OCI-LY1 (cell line): ENCODE measurements around the gene ANO6.

Experiments used
- H2AFZ ChIP-seq: fragments of 200-600 bp; sonication (generic), shearing (Covaris generic); 2 replicates; pipeline ENCODE4 v1.6.0; 2014; ENCODE audit warnings: antibody characterized with exemption, mild to moderate bottlenecking, low read length
- H3F3A ChIP-seq: fragments of 200-600 bp; sonication (generic), shearing (Covaris generic); 2 replicates; pipeline ENCODE4 v1.6.0; 2014; ENCODE audit warnings: mild to moderate bottlenecking, antibody characterized with exemption, low read length, moderate library complexity; ENCODE audit not compliant: insufficient read depth
- H3K27ac ChIP-seq: fragments of 200-600 bp; sonication (generic); 2 replicates; pipeline ENCODE4 v1.5.1; 2014; ENCODE audit warnings: low read length, mixed run types, mild to moderate bottlenecking, low read depth; ENCODE audit not compliant: poor library complexity, severe bottlenecking
- H3K27me3 ChIP-seq: fragments of 200-600 bp; sonication (generic); 2 replicates; pipeline ENCODE4 v1.6.0; 2014; ENCODE audit warnings: antibody characterized with exemption, mild to moderate bottlenecking, low read length, moderate library complexity; ENCODE audit not compliant: insufficient read depth
- H3K36me3 ChIP-seq: fragments of 200-600 bp; sonication (generic); 2 replicates; pipeline ENCODE4 v1.6.1; 2014; ENCODE audit warnings: mild to moderate bottlenecking, antibody characterized with exemption, low read length, moderate library complexity, mixed read lengths; ENCODE audit not compliant: insufficient read depth
- H3K4me1 ChIP-seq: fragments of 200-600 bp; sonication (generic); 2 replicates; pipeline ENCODE4 v1.5.1; 2014; ENCODE audit warnings: mild to moderate bottlenecking, low read length, moderate library complexity; ENCODE audit not compliant: insufficient read depth, severe bottlenecking
- H3K4me2 ChIP-seq: fragments of 200-600 bp; sonication (generic), shearing (Covaris generic); 2 replicates; pipeline ENCODE4 v1.6.1; 2014; ENCODE audit warnings: low read length
- H3K4me3 ChIP-seq: fragments of 200-600 bp; sonication (generic); 2 replicates; pipeline ENCODE4 v1.5.1; 2014; ENCODE audit warnings: low read length, low read depth, mild to moderate bottlenecking, mixed read lengths; ENCODE audit not compliant: poor library complexity, severe bottlenecking
- H3K79me2 ChIP-seq: fragments of 200-600 bp; shearing (Covaris generic); 2 replicates; pipeline ENCODE4 v1.6.1; 2016; ENCODE audit warnings: mixed run types, low read length, mixed read lengths; ENCODE audit not compliant: insufficient read depth
- H3K9ac ChIP-seq: fragments of 200-600 bp; sonication (generic), shearing (Covaris generic); 2 replicates; pipeline ENCODE4 v1.6.1; 2014; ENCODE audit warnings: mild to moderate bottlenecking, low read length, mixed read lengths
- H3K9me2 ChIP-seq: fragments of 200-600 bp; sonication (generic), shearing (Covaris generic); 2 replicates; pipeline ENCODE4 v1.6.1; 2014; ENCODE audit warnings: low read depth, mild to moderate bottlenecking, low read length, mixed read lengths
- H3K9me3 ChIP-seq: fragments of 200-600 bp; shearing (Covaris generic); 2 replicates; pipeline ENCODE4 v1.6.1; 2014; ENCODE audit warnings: low read length, mixed read lengths
- H4K20me1 ChIP-seq: fragments of 200-600 bp; sonication (generic), shearing (Covaris generic); 2 replicates; pipeline ENCODE4 v1.6.0; 2016; ENCODE audit warnings: mild to moderate bottlenecking, low read length; ENCODE audit not compliant: insufficient read depth
- CTCF ChIP-seq: fragments of 200-600 bp; sonication (generic), shearing (Covaris generic); IDR thresholded peaks from 2 replicates; pipeline ENCODE4 v1.5.1; 2017; ENCODE audit warnings: mild to moderate bottlenecking, antibody characterized with exemption, low read length, moderate library complexity, mixed read lengths
- EZH2 ChIP-seq: fragments of 200-600 bp; sonication (generic), shearing (Covaris generic); IDR thresholded peaks from 2 replicates; pipeline ENCODE4 v1.8.0; 2017; ENCODE audit warnings: borderline replicate concordance, mixed run types, mild to moderate bottlenecking, antibody characterized with exemption, low read length, moderate library complexity, mixed read lengths

Gene ANO6

DNA sequence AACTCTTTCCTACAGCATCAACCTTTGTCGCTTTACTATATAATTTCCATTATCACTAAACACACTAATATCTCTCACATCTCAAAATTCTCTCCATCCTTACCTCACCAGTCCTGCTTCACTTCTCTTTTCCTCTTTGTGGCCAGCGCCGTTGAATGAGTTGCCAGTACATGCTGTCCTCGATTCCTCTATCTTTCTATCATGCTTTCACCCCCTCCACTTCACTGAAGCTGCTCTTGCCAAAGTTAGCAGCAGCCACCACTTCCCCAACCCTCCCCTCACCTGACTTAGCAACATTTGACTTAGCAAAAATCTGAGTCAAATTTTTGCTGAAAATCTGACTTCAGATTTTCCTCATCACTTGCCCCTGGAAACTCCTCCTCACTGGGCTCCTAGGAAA is 210.4 kb downstream of the ANO6 start:
- no peak overlapping the region for H3K9ac ChIP-seq
- H2AFZ ChIP-seq: no peak overlapping the region
- H3K27ac ChIP-seq: no peak overlapping the region
- no peaks in the 10 kb centered on the region for H3K4me1 ChIP-seq
- no peaks in the 10 kb centered on the region for H3K79me2 ChIP-seq
- H3K9me2 ChIP-seq: no peaks in the 10 kb centered on the region
- no peaks in the 10 kb centered on the region for H3K27me3 ChIP-seq
- TF ChIP-seq CTCF: no peak
- no peak for TF ChIP-seq EZH2
- no peak overlapping the region for H3K4me3 ChIP-seq
- H3K9me3 ChIP-seq: no peaks in the 10 kb centered on the region
- H3K4me2 ChIP-seq: no peak overlapping the region
- no peaks in the 10 kb centered on the region for H4K20me1 ChIP-seq
- no peaks in the 10 kb centered on the region for H3F3A ChIP-seq
- peaks cover 13% of the 10 kb centered on the region for H3K36me3 ChIP-seq

DNA sequence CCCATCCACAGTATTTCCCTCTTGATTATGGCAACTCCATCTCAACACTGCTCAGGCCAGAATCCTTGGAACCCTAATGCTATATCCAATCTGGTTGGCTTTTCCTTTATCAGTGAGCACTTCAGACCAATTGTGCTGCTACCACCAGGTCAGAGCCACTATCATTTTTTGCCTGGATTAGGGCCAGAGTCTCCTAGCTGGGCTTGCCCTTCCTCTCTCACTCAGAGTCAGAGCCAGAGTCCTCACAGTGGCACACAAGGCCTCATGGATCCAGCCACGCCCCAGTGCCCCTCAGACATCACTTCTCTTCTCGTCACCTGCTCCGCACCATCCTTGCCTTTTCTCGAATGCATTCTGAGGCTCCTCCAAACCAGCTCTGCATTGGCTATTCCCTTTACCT is 211.1 kb downstream of the ANO6 start:
- Histone ChIP-seq H4K20me1 (no peaks in the 10 kb centered on the region), H3K9me2 (no peaks in the 10 kb centered on the region), H3K36me3 (peaks cover 13% of the 10 kb centered on the region)

DNA sequence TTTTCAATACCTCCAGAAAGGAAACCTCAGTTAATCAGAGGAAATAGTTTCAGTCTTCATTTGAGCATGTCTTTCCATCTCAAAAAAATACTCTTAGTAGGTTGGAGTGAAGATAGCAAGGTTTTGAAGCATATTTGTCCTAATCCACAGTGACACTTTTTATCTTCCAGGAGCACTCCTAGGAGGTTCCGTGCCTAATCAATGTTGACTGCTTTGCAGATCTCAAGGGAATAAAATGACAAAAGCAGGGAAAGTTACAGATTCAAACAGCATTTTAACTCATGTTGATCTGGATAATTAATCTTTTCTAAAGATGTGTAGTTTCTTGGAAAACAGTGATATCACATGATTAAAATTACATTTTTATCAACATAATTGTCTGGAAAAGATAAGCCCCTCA is 213.9 kb downstream of the ANO6 start:
- Histone ChIP-seq H2AFZ (no peak overlapping the region), H3K36me3 (peaks cover 5% of the 10 kb centered on the region; the same call in 1 of the 2 replicates), H3K9me3 (no peaks in the 10 kb centered on the region), H3K4me3 (no peak overlapping the region), H3F3A (no peaks in the 10 kb centered on the region), H3K27me3 (no peaks in the 10 kb centered on the region), H3K27ac (no peak overlapping the region), H3K4me1 (no peaks in the 10 kb centered on the region), H3K79me2 (no peaks in the 10 kb centered on the region), H3K4me2 (no peak overlapping the region), H4K20me1 (no peaks in the 10 kb centered on the region), H3K9ac (no peak overlapping the region), H3K9me2 (no peaks in the 10 kb centered on the region)
- no peak for TF ChIP-seq CTCF

More for the DNA sequence above, 211.1 kb downstream of the ANO6 start:
- H3K9ac ChIP-seq: no peak overlapping the region
- no peaks in the 10 kb centered on the region for H3F3A ChIP-seq
- no peak for TF ChIP-seq CTCF
- no peak overlapping the region for H3K4me2 ChIP-seq
- no peaks in the 10 kb centered on the region for H3K9me3 ChIP-seq
- no peaks in the 10 kb centered on the region for H3K27me3 ChIP-seq
- H3K4me1 ChIP-seq: no peaks in the 10 kb centered on the region
- H3K79me2 ChIP-seq: no peaks in the 10 kb centered on the region
- H3K4me3 ChIP-seq: no peak overlapping the region
- no peak overlapping the region for H3K27ac ChIP-seq
- no peak overlapping the region for H2AFZ ChIP-seq
